ENCODE results near the gene PIAS2.

DNA sequence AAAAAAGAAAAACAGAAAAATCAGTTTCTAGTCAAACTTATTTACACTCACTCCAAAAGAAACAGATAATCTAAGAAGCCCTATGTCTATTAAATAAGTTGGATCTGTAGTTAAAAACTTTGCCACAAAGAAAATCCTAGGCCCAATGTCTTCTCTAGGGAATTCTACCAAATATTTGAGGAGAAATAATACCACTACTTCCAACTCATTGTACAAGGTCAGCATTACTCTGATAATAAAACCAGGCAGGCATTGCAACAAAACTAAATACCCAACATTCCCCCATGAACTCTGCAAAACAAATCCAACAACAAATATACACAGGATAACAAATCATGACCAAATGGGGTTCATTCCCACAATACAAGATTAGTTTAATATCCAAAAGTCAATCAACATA, 86.7 kb downstream of the PIAS2 start:
- TF ChIP-seq, protein P1, sequence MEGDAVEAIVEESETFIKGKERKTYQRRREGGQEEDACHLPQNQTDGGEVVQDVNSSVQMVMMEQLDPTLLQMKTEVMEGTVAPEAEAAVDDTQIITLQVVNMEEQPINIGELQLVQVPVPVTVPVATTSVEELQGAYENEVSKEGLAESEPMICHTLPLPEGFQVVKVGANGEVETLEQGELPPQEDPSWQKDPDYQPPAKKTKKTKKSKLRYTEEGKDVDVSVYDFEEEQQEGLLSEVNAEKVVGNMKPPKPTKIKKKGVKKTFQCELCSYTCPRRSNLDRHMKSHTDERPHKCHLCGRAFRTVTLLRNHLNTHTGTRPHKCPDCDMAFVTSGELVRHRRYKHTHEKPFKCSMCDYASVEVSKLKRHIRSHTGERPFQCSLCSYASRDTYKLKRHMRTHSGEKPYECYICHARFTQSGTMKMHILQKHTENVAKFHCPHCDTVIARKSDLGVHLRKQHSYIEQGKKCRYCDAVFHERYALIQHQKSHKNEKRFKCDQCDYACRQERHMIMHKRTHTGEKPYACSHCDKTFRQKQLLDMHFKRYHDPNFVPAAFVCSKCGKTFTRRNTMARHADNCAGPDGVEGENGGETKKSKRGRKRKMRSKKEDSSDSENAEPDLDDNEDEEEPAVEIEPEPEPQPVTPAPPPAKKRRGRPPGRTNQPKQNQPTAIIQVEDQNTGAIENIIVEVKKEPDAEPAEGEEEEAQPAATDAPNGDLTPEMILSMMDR (IDR thresholded peaks at IDR 0.05; ENCODE audit: poor library complexity) = no peak
- TF ChIP-seq EZH2phosphoT487 (IDR thresholded peaks at IDR 0.05; ENCODE audit: low read depth, severe bottlenecking, unreplicated experiment) (no peak), EZH2 (IDR thresholded peaks at IDR 0.05; ENCODE audit: borderline replicate concordance) (no peak)
